Astrocyte (in vitro differentiated cells and primary cell): ENCODE results near the gene SNX13. TPM values are rescaled to one million over a fixed set of nuclear protein-coding genes. Genes with fewer than 3 reads are reported as not detected.

Experiments used
- DNase-seq: peaks from one replicate; pipeline ENCODE4 v3.0.0-alpha.2; 2010; ENCODE audit warnings: low read depth
- FAIRE-seq: peaks from 2 replicates; lab custom pipeline; 2011; peaks lifted over from hg19 to GRCh38; lab: Jason Lieb, UNC
- H2AFZ ChIP-seq: 2 replicates; pipeline ENCODE4 v1.6.0; 2012; ENCODE audit warnings: low read depth, low read length, inconsistent platforms
- H3K27ac ChIP-seq: 2 replicates; pipeline ENCODE4 v1.5.1; 2011; ENCODE audit warnings: low read depth, low read length, inconsistent platforms
- H3K27me3 ChIP-seq: 2 replicates; pipeline ENCODE4 v1.6.0; 2011; ENCODE audit warnings: low read length, inconsistent platforms; ENCODE audit not compliant: insufficient read depth
- H3K36me3 ChIP-seq: 2 replicates; pipeline ENCODE4 v1.5.1; 2011; ENCODE audit warnings: low read length, inconsistent platforms; ENCODE audit not compliant: insufficient read depth
- H3K4me1 ChIP-seq: 2 replicates; pipeline ENCODE4 v1.5.1; 2011; ENCODE audit warnings: low read length, inconsistent platforms; ENCODE audit not compliant: insufficient read depth
- H3K4me2 ChIP-seq: 2 replicates; pipeline ENCODE4 v1.6.0; 2012; ENCODE audit warnings: low read length, inconsistent platforms
- H3K4me3 ChIP-seq: 2 replicates; pipeline ENCODE4 v1.5.1; 2011; ENCODE audit warnings: low read depth, mild to moderate bottlenecking, low read length, inconsistent platforms; ENCODE audit not compliant: insufficient read depth
- H3K79me2 ChIP-seq: 2 replicates; pipeline ENCODE4 v1.6.0; 2012; ENCODE audit warnings: mild to moderate bottlenecking, low read length, inconsistent platforms; ENCODE audit not compliant: insufficient read depth
- H3K9ac ChIP-seq: 2 replicates; pipeline ENCODE4 v1.6.0; 2012; ENCODE audit warnings: mild to moderate bottlenecking, low read length, inconsistent platforms
- H3K9me3 ChIP-seq: 2 replicates; pipeline ENCODE4 v1.5.1; 2012; ENCODE audit warnings: low read depth, mild to moderate bottlenecking, low read length, inconsistent platforms; ENCODE audit not compliant: insufficient read depth
- H4K20me1 ChIP-seq: 2 replicates; pipeline ENCODE4 v1.6.0; 2012; ENCODE audit warnings: low read length, inconsistent platforms; ENCODE audit not compliant: insufficient read depth
- H3K27ac Mint-ChIP-seq: one replicate; pipeline ENCODE4 v1.8.0; 2021; ENCODE audit warnings: mild to moderate bottlenecking, mixed read lengths; ENCODE audit not compliant: unreplicated experiment
- H3K27me3 Mint-ChIP-seq: one replicate; pipeline ENCODE4 v1.8.0; 2021; ENCODE audit warnings: low read depth, mixed read lengths; ENCODE audit not compliant: unreplicated experiment
- H3K36me3 Mint-ChIP-seq: one replicate; pipeline ENCODE4 v1.8.0; 2021; ENCODE audit warnings: low read depth, mixed read lengths; ENCODE audit not compliant: unreplicated experiment
- H3K4me1 Mint-ChIP-seq: one replicate; pipeline ENCODE4 v1.8.0; 2021; ENCODE audit warnings: low read depth, mixed read lengths; ENCODE audit not compliant: unreplicated experiment
- H3K4me3 Mint-ChIP-seq: one replicate; pipeline ENCODE4 v1.8.0; 2021; ENCODE audit warnings: mild to moderate bottlenecking, moderate library complexity, mixed read lengths; ENCODE audit not compliant: unreplicated experiment
- H3K9me3 Mint-ChIP-seq: one replicate; pipeline ENCODE4 v1.8.0; 2021; ENCODE audit warnings: mild to moderate bottlenecking, mixed read lengths; ENCODE audit not compliant: unreplicated experiment
- CTCF ChIP-seq: IDR thresholded peaks from 2 replicates; pipeline ENCODE4 v1.5.1; 2011; ENCODE audit warnings: low read depth, mild to moderate bottlenecking, inconsistent platforms, low read length, moderate library complexity; ENCODE audit not compliant: insufficient read depth
- EZH2 ChIP-seq: IDR thresholded peaks from 2 replicates; pipeline ENCODE4 v1.6.1; 2012; ENCODE audit warnings: mild to moderate bottlenecking, low read length, inconsistent platforms; ENCODE audit not compliant: insufficient read depth
- total RNA-seq: library from RNA; stranded (reverse); gene quantifications from 2 replicates; pipeline ENCODE4 v1.2.1, GENCODE V29; 2021

Gene SNX13
- total RNA-seq, 1 donor from 2014 or later = 32.9 TPM

- no peak overlapping the region for H3K27ac ChIP-seq
- H3K4me3 ChIP-seq = no peak overlapping the region
- no peak overlapping the region for H3K27ac Mint-ChIP-seq
- H3K4me1 Mint-ChIP-seq = peaks cover 8% of the 10 kb centered on the region
- no peaks in the 10 kb centered on the region for H3K36me3 Mint-ChIP-seq
- no peak overlapping the region for H3K9ac ChIP-seq
- no peak overlapping the region for H3K4me2 ChIP-seq
- DNase-seq (no peak), FAIRE-seq (no peak)
- H3K36me3 ChIP-seq = no peaks in the 10 kb centered on the region
- H3K9me3 ChIP-seq = no peaks in the 10 kb centered on the region
- peaks cover 100% of the 10 kb centered on the region for H3K79me2 ChIP-seq
- no peaks in the 10 kb centered on the region for H3K27me3 ChIP-seq
- H3K9me3 Mint-ChIP-seq = no peaks in the 10 kb centered on the region
- TF ChIP-seq CTCF (no peak), EZH2 (no peak)
- H3K4me3 Mint-ChIP-seq = no peak overlapping the region
- H3K4me1 ChIP-seq = no peaks in the 10 kb centered on the region
- no peaks in the 10 kb centered on the region for H3K27me3 Mint-ChIP-seq
- no peak overlapping the region for H2AFZ ChIP-seq
- peaks cover 89% of the 10 kb centered on the region for H4K20me1 ChIP-seq
Observed at GRCh38 chr7:17916786-17917185, 23.5 kb downstream of the SNX13 start.

GRCh38 chr7:17915796-17916195, 24.5 kb downstream of the SNX13 start:
- no peaks in the 10 kb centered on the region for H3K9me3 Mint-ChIP-seq
- Histone ChIP-seq H3K79me2 (peaks cover 99% of the 10 kb centered on the region), H4K20me1 (peaks cover 86% of the 10 kb centered on the region), H3K27me3 (no peaks in the 10 kb centered on the region), H3K4me2 (no peak overlapping the region), H2AFZ (no peak overlapping the region), H3K4me1 (no peaks in the 10 kb centered on the region), H3K27ac (no peak overlapping the region), H3K9ac (no peak overlapping the region), H3K4me3 (no peak overlapping the region), H3K9me3 (no peaks in the 10 kb centered on the region), H3K36me3 (no peaks in the 10 kb centered on the region)
- H3K36me3 Mint-ChIP-seq = no peaks in the 10 kb centered on the region
- TF ChIP-seq CTCF (no peak), EZH2 (no peak)
- DNase-seq (no peak), FAIRE-seq (no peak)
- no peak overlapping the region for H3K4me3 Mint-ChIP-seq
- peaks cover 3% of the 10 kb centered on the region for H3K4me1 Mint-ChIP-seq
- no peak overlapping the region for H3K27ac Mint-ChIP-seq
- no peaks in the 10 kb centered on the region for H3K27me3 Mint-ChIP-seq

GRCh38 chr7:17915168-17915567, 25.1 kb downstream of the SNX13 start:
- H4K20me1 ChIP-seq = peaks cover 86% of the 10 kb centered on the region
- H3K27ac Mint-ChIP-seq = no peak overlapping the region
- FAIRE-seq = no peak

More at GRCh38 chr7:17915168-17915567, 25.1 kb downstream of the SNX13 start:
- Histone ChIP-seq H3K4me2 (no peak overlapping the region), H3K9ac (no peak overlapping the region), H3K27ac (no peak overlapping the region), H3K36me3 (no peaks in the 10 kb centered on the region), H3K79me2 (peaks cover 99% of the 10 kb centered on the region), H3K4me1 (no peaks in the 10 kb centered on the region), H2AFZ (no peak overlapping the region), H3K4me3 (no peak overlapping the region), H3K9me3 (no peaks in the 10 kb centered on the region), H3K27me3 (no peaks in the 10 kb centered on the region)
- H3K4me1 Mint-ChIP-seq = peaks cover 3% of the 10 kb centered on the region
- H3K4me3 Mint-ChIP-seq = no peak overlapping the region
- peaks cover 2% of the 10 kb centered on the region for H3K36me3 Mint-ChIP-seq
- H3K9me3 Mint-ChIP-seq = no peaks in the 10 kb centered on the region
- no peak for DNase-seq
- H3K27me3 Mint-ChIP-seq = no peaks in the 10 kb centered on the region
- no peak for TF ChIP-seq EZH2
